ENCODE data around the gene NPHS2.

Gene NPHS2

GRCh38 chr1:179588425-179589024 is 12.8 kb upstream of the NPHS2 start:
- no peaks in the 10 kb centered on the region for H3K27me3 ChIP-seq (replicated peaks; ENCODE audit: control insufficient read depth, insufficient read depth, low read length, poor library complexity, severe bottlenecking)

DNA sequence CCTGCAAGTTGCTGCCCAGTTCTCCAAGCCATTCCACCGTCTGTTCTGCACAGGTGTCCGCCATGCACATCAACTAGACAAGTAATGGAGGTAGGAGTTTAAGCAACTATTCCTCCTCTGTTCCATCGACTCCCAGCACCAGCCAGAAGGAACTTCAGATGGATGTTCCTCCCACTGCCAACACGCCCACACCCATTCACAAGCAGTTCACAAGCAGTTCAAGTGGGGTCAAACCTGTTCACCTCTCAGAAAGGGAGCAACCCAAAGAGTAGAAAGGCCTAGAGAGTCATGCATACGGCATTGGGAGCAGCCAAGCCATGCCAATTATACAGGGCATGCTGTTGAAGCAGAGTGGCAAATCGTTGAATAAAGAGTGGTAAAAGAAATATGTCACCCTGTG is 11.6 kb upstream of the NPHS2 start:
- Histone ChIP-seq H3K27ac (ENCODE audit: insufficient read depth, low read length, poor library complexity, severe bottlenecking) (no peak overlapping the region), H3K36me3 (ENCODE audit: control insufficient read depth, insufficient read depth, low read length) (no peaks in the 10 kb centered on the region), H3K4me1 (ENCODE audit: control insufficient read depth, insufficient read depth, low read length, poor library complexity, severe bottlenecking) (no peaks in the 10 kb centered on the region), H3K9me3 (ENCODE audit: control insufficient read depth, low read length) (no peaks in the 10 kb centered on the region), H3K4me3 (ENCODE audit: insufficient read depth, low read depth, low read length, poor library complexity, severe bottlenecking) (no peak overlapping the region), H3K27me3 (replicated peaks; ENCODE audit: control insufficient read depth, insufficient read depth, low read length, poor library complexity, severe bottlenecking) (no peaks in the 10 kb centered on the region)
- DNase-seq: no peak

More at GRCh38 chr1:179588425-179589024, 12.8 kb upstream of the NPHS2 start:
- H3K4me3 ChIP-seq (ENCODE audit: insufficient read depth, low read depth, low read length, poor library complexity, severe bottlenecking): no peak overlapping the region
- H3K4me1 ChIP-seq (ENCODE audit: control insufficient read depth, insufficient read depth, low read length, poor library complexity, severe bottlenecking): no peaks in the 10 kb centered on the region
- H3K9me3 ChIP-seq (ENCODE audit: control insufficient read depth, low read length): no peaks in the 10 kb centered on the region
- DNase-seq: no peak
- no peak overlapping the region for H3K27ac ChIP-seq (ENCODE audit: insufficient read depth, low read length, poor library complexity, severe bottlenecking)
- no peaks in the 10 kb centered on the region for H3K36me3 ChIP-seq (ENCODE audit: control insufficient read depth, insufficient read depth, low read length)

DNA sequence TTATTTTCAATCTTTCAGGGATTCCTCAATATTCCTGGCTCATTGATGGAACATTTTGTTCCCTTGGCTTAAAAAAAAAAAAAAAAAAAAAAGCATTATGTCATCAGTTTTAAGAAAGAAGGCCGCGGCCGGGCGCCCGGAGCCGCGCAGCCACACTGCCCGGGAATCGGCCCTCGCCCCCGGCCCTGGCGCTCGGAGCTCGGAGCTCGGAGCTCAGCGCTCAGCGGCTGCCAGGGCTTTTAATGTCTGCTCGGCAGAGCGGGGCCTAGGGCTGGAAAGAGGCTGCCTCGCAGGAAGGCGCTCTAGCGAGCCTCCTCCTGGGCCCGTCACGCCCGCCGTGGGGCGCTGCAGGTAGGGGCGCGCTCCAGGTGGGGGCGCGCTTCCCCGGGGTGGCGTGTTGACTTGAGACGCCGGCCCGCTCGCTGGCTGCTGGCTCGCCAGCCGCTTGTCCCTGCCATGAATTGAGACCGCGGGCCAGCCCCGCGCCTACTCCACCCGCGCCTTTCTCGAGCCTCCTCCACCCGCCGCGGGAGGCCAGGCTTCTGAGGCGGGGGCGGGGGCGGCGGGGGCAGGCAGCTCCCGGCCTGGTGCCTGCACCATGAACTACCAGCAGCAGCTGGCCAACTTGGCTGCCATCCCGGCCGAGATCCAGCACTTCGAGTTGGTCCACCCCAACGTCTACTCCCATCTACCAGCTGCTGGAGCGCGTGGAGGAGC is 10.5 kb upstream of the NPHS2 start:
- H3K4me3 ChIP-seq (ENCODE audit: insufficient read depth, low read depth, low read length, poor library complexity, severe bottlenecking): no peak overlapping the region
- no peak for DNase-seq
- H3K36me3 ChIP-seq (ENCODE audit: control insufficient read depth, insufficient read depth, low read length): no peaks in the 10 kb centered on the region
- H3K27me3 ChIP-seq (replicated peaks; ENCODE audit: control insufficient read depth, insufficient read depth, low read length, poor library complexity, severe bottlenecking): no peaks in the 10 kb centered on the region
- no peaks in the 10 kb centered on the region for H3K4me1 ChIP-seq (ENCODE audit: control insufficient read depth, insufficient read depth, low read length, poor library complexity, severe bottlenecking)
- H3K27ac ChIP-seq (ENCODE audit: insufficient read depth, low read length, poor library complexity, severe bottlenecking): no peak overlapping the region
- no peaks in the 10 kb centered on the region for H3K9me3 ChIP-seq (ENCODE audit: control insufficient read depth, low read length)

DNA sequence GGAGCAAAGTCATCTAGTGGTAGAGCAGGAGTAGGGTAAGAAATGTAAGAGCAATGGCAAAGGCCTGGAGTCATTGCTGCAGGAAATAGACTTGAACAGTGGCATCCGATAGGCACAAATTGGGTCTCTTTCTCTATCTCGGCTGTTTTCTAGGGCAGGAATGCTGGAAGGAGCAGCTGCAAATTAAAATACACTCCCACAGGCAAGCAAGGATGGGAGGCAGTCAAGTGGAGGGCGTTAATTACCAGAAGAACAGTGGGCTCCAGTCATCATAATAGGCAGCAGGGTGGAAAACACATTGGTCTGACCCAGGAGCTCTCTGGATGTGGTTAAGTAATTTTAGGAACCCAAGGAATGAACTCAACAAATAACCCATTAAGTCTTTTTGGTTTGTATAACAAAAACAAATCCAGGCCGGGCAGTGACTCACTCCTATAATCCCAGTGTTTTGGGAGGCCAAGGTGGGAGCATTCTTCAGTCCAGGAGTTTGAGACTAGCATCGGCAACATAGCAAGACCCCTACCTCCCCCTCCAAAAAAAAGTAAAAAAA is 8.1 kb upstream of the NPHS2 start:
- H3K27ac ChIP-seq (ENCODE audit: insufficient read depth, low read length, poor library complexity, severe bottlenecking): no peak overlapping the region
- H3K4me1 ChIP-seq (ENCODE audit: control insufficient read depth, insufficient read depth, low read length, poor library complexity, severe bottlenecking): no peaks in the 10 kb centered on the region
- H3K27me3 ChIP-seq (replicated peaks; ENCODE audit: control insufficient read depth, insufficient read depth, low read length, poor library complexity, severe bottlenecking): no peaks in the 10 kb centered on the region
- no peak overlapping the region for H3K4me3 ChIP-seq (ENCODE audit: insufficient read depth, low read depth, low read length, poor library complexity, severe bottlenecking)
- DNase-seq: no peak
- H3K36me3 ChIP-seq (ENCODE audit: control insufficient read depth, insufficient read depth, low read length): no peaks in the 10 kb centered on the region
- no peaks in the 10 kb centered on the region for H3K9me3 ChIP-seq (ENCODE audit: control insufficient read depth, low read length)

DNA sequence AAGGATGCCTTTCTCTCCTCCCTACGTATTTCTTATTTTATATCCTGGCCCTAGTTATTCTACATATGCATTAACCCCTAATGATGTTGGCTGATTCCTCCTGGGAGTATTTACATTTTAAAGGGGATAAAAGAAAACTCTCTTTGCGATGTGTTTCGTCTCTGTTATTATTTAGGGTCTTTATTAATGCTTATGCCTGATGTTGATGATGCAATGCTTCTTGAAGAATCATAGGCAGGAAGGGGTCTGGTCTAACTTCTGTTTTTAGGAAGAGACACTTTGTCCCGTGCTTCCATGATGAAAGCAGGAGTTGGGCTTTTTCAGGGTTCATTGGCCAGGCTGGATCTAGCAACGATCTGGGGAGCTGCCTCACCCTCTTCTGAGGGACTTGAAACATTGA is 761 bp upstream of the NPHS2 start:
- no peak for DNase-seq
- Histone ChIP-seq H3K9me3 (ENCODE audit: control insufficient read depth, low read length) (no peaks in the 10 kb centered on the region), H3K27me3 (replicated peaks; ENCODE audit: control insufficient read depth, insufficient read depth, low read length, poor library complexity, severe bottlenecking) (peaks cover 7% of the 10 kb centered on the region), H3K36me3 (ENCODE audit: control insufficient read depth, insufficient read depth, low read length) (no peaks in the 10 kb centered on the region), H3K4me3 (ENCODE audit: insufficient read depth, low read depth, low read length, poor library complexity, severe bottlenecking) (no peak overlapping the region), H3K27ac (ENCODE audit: insufficient read depth, low read length, poor library complexity, severe bottlenecking) (no peak overlapping the region), H3K4me1 (ENCODE audit: control insufficient read depth, insufficient read depth, low read length, poor library complexity, severe bottlenecking) (no peaks in the 10 kb centered on the region)

DNA sequence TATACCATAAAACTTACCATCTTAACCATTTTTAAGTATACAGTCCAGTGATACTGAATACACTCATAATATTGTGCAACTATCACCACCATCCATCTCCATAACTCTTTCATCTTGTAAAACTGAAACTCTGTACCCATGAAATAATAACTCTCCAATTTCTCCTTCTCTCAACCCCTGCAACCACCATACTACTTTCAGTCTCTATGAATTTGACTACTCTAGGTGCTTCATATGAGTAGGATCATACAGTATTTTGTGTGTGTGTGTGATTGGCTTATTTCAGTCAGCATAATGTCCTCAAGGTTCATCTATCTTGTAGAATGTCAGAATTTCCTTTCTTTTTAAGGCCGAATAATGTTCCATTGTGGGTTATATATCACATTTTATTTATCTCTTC is 17.7 kb downstream of the NPHS2 start:
- no peak overlapping the region for H3K27ac ChIP-seq (ENCODE audit: insufficient read depth, low read length, poor library complexity, severe bottlenecking)
- DNase-seq: no peak
- H3K4me1 ChIP-seq (ENCODE audit: control insufficient read depth, insufficient read depth, low read length, poor library complexity, severe bottlenecking): no peaks in the 10 kb centered on the region
- no peaks in the 10 kb centered on the region for H3K27me3 ChIP-seq (replicated peaks; ENCODE audit: control insufficient read depth, insufficient read depth, low read length, poor library complexity, severe bottlenecking)
- H3K9me3 ChIP-seq (ENCODE audit: control insufficient read depth, low read length): no peaks in the 10 kb centered on the region
- no peaks in the 10 kb centered on the region for H3K36me3 ChIP-seq (ENCODE audit: control insufficient read depth, insufficient read depth, low read length)
- H3K4me3 ChIP-seq (ENCODE audit: insufficient read depth, low read depth, low read length, poor library complexity, severe bottlenecking): no peak overlapping the region

- Histone ChIP-seq H3K27me3 (replicated peaks; ENCODE audit: control insufficient read depth, insufficient read depth, low read length, poor library complexity, severe bottlenecking) (no peaks in the 10 kb centered on the region), H3K4me1 (ENCODE audit: control insufficient read depth, insufficient read depth, low read length, poor library complexity, severe bottlenecking) (no peaks in the 10 kb centered on the region), H3K27ac (ENCODE audit: insufficient read depth, low read length, poor library complexity, severe bottlenecking) (no peak overlapping the region), H3K9me3 (ENCODE audit: control insufficient read depth, low read length) (no peaks in the 10 kb centered on the region), H3K36me3 (ENCODE audit: control insufficient read depth, insufficient read depth, low read length) (no peaks in the 10 kb centered on the region), H3K4me3 (ENCODE audit: insufficient read depth, low read depth, low read length, poor library complexity, severe bottlenecking) (no peak overlapping the region)
- DNase-seq: no peak
These were observed 21.3 kb downstream of the NPHS2 start for GRCh38 chr1:179554427-179554826.

DNA sequence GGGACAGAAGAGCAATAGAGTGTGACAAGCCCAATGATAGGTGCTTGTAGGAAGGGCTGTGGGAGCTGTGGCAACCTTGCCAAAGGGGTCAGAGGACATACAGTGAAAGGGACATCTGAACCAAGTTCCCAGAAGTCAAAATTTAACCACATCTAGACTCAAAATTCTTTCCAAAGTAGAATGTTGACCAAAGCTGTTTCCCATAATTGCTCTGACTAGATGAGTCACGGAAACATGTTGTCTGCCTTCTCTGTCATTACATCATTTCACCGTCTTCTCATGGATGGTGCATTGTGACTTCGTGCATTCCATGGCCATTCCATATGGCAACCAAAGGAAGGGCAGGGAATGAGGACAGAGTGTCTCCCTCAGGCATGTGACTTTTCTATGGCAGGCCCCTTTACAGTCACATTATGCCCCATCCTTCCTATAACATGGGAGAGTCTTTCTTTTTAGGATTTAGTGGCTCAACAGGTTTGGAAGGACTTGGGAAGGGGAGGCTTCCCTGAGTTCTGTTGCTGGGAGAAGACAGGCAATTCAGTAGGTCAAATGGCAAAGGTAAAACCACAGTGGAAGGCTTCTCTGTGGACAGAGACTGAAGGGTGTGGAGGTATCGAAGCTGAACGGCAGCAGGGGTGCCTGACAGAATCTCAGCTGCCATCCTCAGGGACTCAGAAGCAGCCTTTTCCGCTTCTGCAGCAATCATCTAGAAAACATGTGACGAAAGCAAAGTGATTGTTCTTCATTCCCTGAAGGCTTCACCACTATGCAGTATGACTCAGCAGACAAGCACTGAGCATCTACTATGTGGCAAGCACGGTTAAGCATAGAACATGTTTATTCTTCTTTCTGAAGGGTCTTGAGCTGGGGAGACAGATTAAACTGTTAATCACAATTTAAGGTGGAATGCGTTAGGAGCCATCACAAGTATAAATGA is 24.7 kb downstream of the NPHS2 start:
- H3K36me3 ChIP-seq (ENCODE audit: control insufficient read depth, insufficient read depth, low read length): no peaks in the 10 kb centered on the region
- no peak for DNase-seq
- no peaks in the 10 kb centered on the region for H3K9me3 ChIP-seq (ENCODE audit: control insufficient read depth, low read length)
- H3K4me3 ChIP-seq (ENCODE audit: insufficient read depth, low read depth, low read length, poor library complexity, severe bottlenecking): no peak overlapping the region
- no peaks in the 10 kb centered on the region for H3K27me3 ChIP-seq (replicated peaks; ENCODE audit: control insufficient read depth, insufficient read depth, low read length, poor library complexity, severe bottlenecking)
- H3K27ac ChIP-seq (ENCODE audit: insufficient read depth, low read length, poor library complexity, severe bottlenecking): no peak overlapping the region
- H3K4me1 ChIP-seq (ENCODE audit: control insufficient read depth, insufficient read depth, low read length, poor library complexity, severe bottlenecking): no peaks in the 10 kb centered on the region

DNA sequence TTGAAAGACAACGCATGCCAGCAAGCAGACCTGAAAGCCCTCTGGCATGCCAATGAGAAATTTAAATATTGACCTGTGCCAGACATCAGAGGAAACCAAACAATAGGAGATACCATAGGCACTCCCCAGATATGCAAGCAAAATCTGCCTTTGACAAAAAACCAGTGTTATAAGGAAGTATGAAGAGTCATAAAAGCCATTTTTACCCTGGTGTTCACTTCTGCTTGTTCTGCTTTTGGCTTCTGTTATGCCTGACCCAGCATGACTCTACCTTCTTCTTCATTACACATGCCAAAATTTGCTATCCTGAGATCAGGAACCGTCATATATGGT is 26.4 kb downstream of the NPHS2 start:
- no peak overlapping the region for H3K27ac ChIP-seq (ENCODE audit: insufficient read depth, low read length, poor library complexity, severe bottlenecking)
- DNase-seq: no peak

More for the DNA sequence above, 26.4 kb downstream of the NPHS2 start:
- Histone ChIP-seq H3K4me1 (ENCODE audit: control insufficient read depth, insufficient read depth, low read length, poor library complexity, severe bottlenecking) (no peaks in the 10 kb centered on the region), H3K4me3 (ENCODE audit: insufficient read depth, low read depth, low read length, poor library complexity, severe bottlenecking) (no peak overlapping the region), H3K27me3 (replicated peaks; ENCODE audit: control insufficient read depth, insufficient read depth, low read length, poor library complexity, severe bottlenecking) (no peaks in the 10 kb centered on the region), H3K9me3 (ENCODE audit: control insufficient read depth, low read length) (no peaks in the 10 kb centered on the region), H3K36me3 (ENCODE audit: control insufficient read depth, insufficient read depth, low read length) (no peaks in the 10 kb centered on the region)

Measured in effector memory CD4-positive, alpha-beta T cell (primary cell).